K562 (cell line): ENCODE results near the gene NIFK. TPM values are rescaled to one million over a fixed set of nuclear protein-coding genes. Genes with fewer than 3 reads are reported as not detected.

Experiments used
- ATAC-seq: fragments of 200-7000 bp; cut with Tn5 transposase; 3 replicates; pipeline ENCODE4 v1.9.1; 2020; ENCODE audit warnings: moderate library complexity
- BruUV-seq: library from RNA; stranded (reverse); fragments of 400-500 nt; replicated peaks from 2 replicates; lab custom pipeline; 2021; lab: Mats Ljungman, UMichigan
- CTCF ChIA-PET: fragments of 300-600 bp; formaldehyde crosslinking; extraction: SDS; loops from one replicate; lab custom pipeline; 2021; ENCODE audit warnings: low intra/inter-chr PET ratio; lab: Yijun Ruan, JAX
- POLR2A ChIA-PET: fragments of 300-600, 350-650 bp; sonication (Branson Sonifier 250); formaldehyde crosslinking; extraction: SDS; loops from one replicate; lab custom pipeline; 2021; ENCODE audit warnings: antibody characterized with exemption, inconsistent platforms; lab: Yijun Ruan, JAX
- DNase-seq, 4 experiments: peaks; one replicate each; pipeline versions ENCODE4 v3.0.0 to v3.0.0-alpha.2; 2011 to 2018; ENCODE audit warnings: low spot score in 3 of 4, mixed read lengths in 3 of 4; ENCODE audit errors: extremely low read depth in 1 of 4
- FAIRE-seq: peaks from 2 replicates; lab custom pipeline; 2011; peaks lifted over from hg19 to GRCh38; lab: Jason Lieb, UNC
- H2AFZ ChIP-seq: 2 replicates; pipeline ENCODE4 v1.6.0; 2011; ENCODE audit warnings: low read depth, low read length, control low read depth, inconsistent platforms
- H3K27ac ChIP-seq: fragments of 200-600 bp; 3 replicates; pipeline ENCODE4 v1.8.0; 2011; ENCODE audit warnings: low read depth, mild to moderate bottlenecking, control low read depth, inconsistent platforms, low read length, moderate library complexity, mixed read lengths; ENCODE audit errors: extremely low read depth
- H3K27me3 ChIP-seq, 2 experiments: fragments of 300-600 bp in 1 of 2; 2 replicates in 1 of 2; 3 replicates in 1 of 2; pipeline versions ENCODE4 v1.6.0 to v1.8.0; 2011; ENCODE audit warnings: inconsistent platforms in 2 of 2, low read length in 2 of 2, mild to moderate bottlenecking in 1 of 2, mixed read lengths in 1 of 2, moderate library complexity in 1 of 2; ENCODE audit not compliant: control insufficient read depth in 2 of 2, insufficient read depth in 2 of 2
- H3K36me3 ChIP-seq: fragments of 300-600 bp; 3 replicates; pipeline ENCODE4 v1.8.0; 2011; ENCODE audit warnings: mild to moderate bottlenecking, low read length, inconsistent platforms; ENCODE audit not compliant: control insufficient read depth, insufficient read depth
- H3K4me1 ChIP-seq, 2 experiments: fragments of 200-600 bp in 1 of 2; replicated peaks in 1 of 2; 2 replicates in 1 of 2; 3 replicates in 1 of 2; pipeline versions ENCODE4 v1.5.1 to v1.8.0; 2011; ENCODE audit warnings: inconsistent platforms in 2 of 2, low read length in 2 of 2, mild to moderate bottlenecking in 1 of 2, mixed read lengths in 1 of 2, moderate library complexity in 1 of 2; ENCODE audit not compliant: control insufficient read depth in 2 of 2, insufficient read depth in 2 of 2
- H3K4me2 ChIP-seq: 2 replicates; pipeline ENCODE4 v1.6.1; 2011; ENCODE audit warnings: low read length, control low read depth, inconsistent platforms, mixed read lengths; ENCODE audit not compliant: insufficient read depth
- H3K4me3 ChIP-seq: fragments of 200-600 bp; sonication (generic), shearing (Covaris generic); 2 replicates; pipeline ENCODE4 v1.5.1; 2016; ENCODE audit warnings: control low read depth, inconsistent platforms
- H3K79me2 ChIP-seq: fragments of 200-600 bp; 3 replicates; pipeline ENCODE4 v1.8.0; 2011; ENCODE audit warnings: low read length, inconsistent platforms; ENCODE audit not compliant: control insufficient read depth, insufficient read depth
- H3K9ac ChIP-seq, 2 experiments: 2 replicates each; pipeline versions ENCODE4 v1.6.0 to v1.6.1; 2011; ENCODE audit warnings: low read depth in 2 of 2, low read length in 2 of 2, control low read depth in 1 of 2, inconsistent platforms in 1 of 2, mild to moderate bottlenecking in 1 of 2, mixed read lengths in 1 of 2; ENCODE audit not compliant: insufficient read depth in 1 of 2
- H3K9me1 ChIP-seq: one replicate; pipeline ENCODE4 v1.6.0; 2011; ENCODE audit warnings: inconsistent platforms, mild to moderate bottlenecking, low read length, moderate library complexity; ENCODE audit not compliant: control insufficient read depth, insufficient read depth
- H3K9me3 ChIP-seq: replicated peaks from 2 replicates; pipeline ENCODE4 v1.5.1; 2011; ENCODE audit warnings: low read depth, low read length, inconsistent platforms; ENCODE audit not compliant: control insufficient read depth, insufficient read depth
- H4K20me1 ChIP-seq: replicated peaks from 2 replicates; pipeline ENCODE4 v1.6.1; 2011; ENCODE audit warnings: low read length, inconsistent platforms, mixed read lengths; ENCODE audit not compliant: control insufficient read depth, insufficient read depth
- DACH1 ChIP-seq: fragments of 450-650 bp; IDR thresholded peaks from 2 replicates; pipeline ENCODE4 v1.6.1; 2018; ENCODE audit not compliant: partially characterized antibody
- ELF4 ChIP-seq: fragments of 450-650 bp; formaldehyde crosslinking; IDR thresholded peaks from 2 replicates; pipeline ENCODE4 v1.4.0; 2022; ENCODE audit warnings: missing genetic modification characterization
- FOXJ2 ChIP-seq: fragments of 200-800 bp; sonication (Bioruptor generic); IDR thresholded peaks from 2 replicates; pipeline ENCODE4 v1.6.1; 2016; ENCODE audit warnings: missing genetic modification characterization, missing compliant biosample characterization
- KDM2B ChIP-seq: fragments of 250-450 bp; sonication (Bioruptor Pico); IDR thresholded peaks from 2 replicates; pipeline ENCODE4 v1.8.0; 2021; ENCODE audit warnings: mild to moderate bottlenecking, moderate library complexity
- PURB ChIP-seq: sonication (generic); formaldehyde crosslinking; IDR thresholded peaks from 2 replicates; pipeline ENCODE4 v1.9.0; 2021; ENCODE audit warnings: low read depth, mild to moderate bottlenecking, missing genetic modification reagents
- RAD21 ChIP-seq, 2 experiments: fragments of 250-450 bp in 1 of 2; fragments of 450-650 bp in 1 of 2; sonication (Bioruptor Pico) in 1 of 2; formaldehyde crosslinking in 1 of 2; IDR thresholded peaks in 1 of 2; conservative IDR thresholded peaks in 1 of 2; 2 replicates each; pipeline versions ENCODE4 v1.4.0 to v1.8.0; 2020 to 2022; ENCODE audit warnings: mild to moderate bottlenecking in 2 of 2, moderate library complexity in 1 of 2
- RFX1 ChIP-seq: fragments of 450-650 bp; IDR thresholded peaks from 2 replicates; pipeline ENCODE4 v1.6.1; 2016; ENCODE audit warnings: mild to moderate bottlenecking, moderate library complexity
- ZNF174 ChIP-seq: fragments of 250-450 bp; sonication (Bioruptor Pico); IDR thresholded peaks from 2 replicates; pipeline ENCODE4 v1.4.0; 2020; ENCODE audit warnings: mild to moderate bottlenecking
- ZNF347 ChIP-seq: fragments of 450-650 bp; formaldehyde crosslinking; IDR thresholded peaks from 2 replicates; pipeline ENCODE4 v1.4.0; 2020; ENCODE audit warnings: low read depth, mild to moderate bottlenecking, moderate library complexity
- ZNF76 ChIP-seq: fragments of 250-450 bp; sonication (Bioruptor Pico); IDR thresholded peaks from 2 replicates; pipeline ENCODE4 v1.4.0; 2020; ENCODE audit warnings: mild to moderate bottlenecking, moderate library complexity, borderline replicate concordance
- WGBS: fragments of 100-300 bp; shearing (Covaris generic); methylation state at CpG from one replicate; pipeline ENCODE4 v1.1.6; 2016; ENCODE audit warnings: low coverage, mixed read lengths; ENCODE audit not compliant: insufficient coverage; ENCODE audit errors: missing lambda C conversion rate; 5-methylcytosine and 5-hydroxymethylcytosine counted together
- in situ Hi-C: fragments of 300-500 bp; cut with MboI; formaldehyde crosslinking; loops from 4 replicates; pipeline ENCODE4 v1.15.0; 2018; ENCODE audit warnings: inconsistent platforms, mixed read lengths
- intact Hi-C: fragments of 100-400 bp; cut with micrococcal nuclease; formaldehyde crosslinking; loops from 2 replicates; pipeline ENCODE4 v1.14.2; 2022
- polyA plus RNA-seq, 8 experiments: library from polyadenylated mRNA; depleted of rRNA in 4 of 8; stranded (reverse) in 5 of 8; unstranded in 3 of 8; fragments of >200 nt; fragmentation: Nextera tagmentation in 2 of 8; fragmentation: Illumina TruSeq in 1 of 8; extraction: Ambion mirVana in 2 of 8; extraction: Trizol in 1 of 8; gene quantifications; 2 replicates each; pipeline versions ENCODE4 v1.2.1 to v1.2.3, GENCODE V29; 2011 to 2014; ENCODE audit warnings: inconsistent platforms in 1 of 8, missing spikeins in 1 of 8
- total RNA-seq, 7 experiments: library from RNA; depleted of rRNA in 6 of 7; stranded (reverse); fragments of >200 nt in 6 of 7; fragmentation: Illumina TruSeq in 2 of 7; extraction: Trizol in 2 of 7; gene quantifications; 2 replicates each; pipeline versions ENCODE4 v1.2.1 to v1.2.3, GENCODE V29; 2011 to 2021; ENCODE audit warnings: low replicate concordance in 1 of 7
- TF ChIP-seq, protein P1 (sequence below): fragments of 200-800 bp; sonication (Bioruptor generic); IDR thresholded peaks from 2 replicates; pipeline ENCODE4 v1.6.1; 2016; ENCODE audit warnings: missing genetic modification characterization, missing compliant biosample characterization
- TF ChIP-seq, protein P2 (sequence below): fragments of 450-650 bp; conservative IDR thresholded peaks from 2 replicates; pipeline ENCODE4 v1.6.1; 2016; ENCODE audit warnings: missing genetic modification characterization, low read depth, mild to moderate bottlenecking, control low read depth, missing compliant biosample characterization
- TF ChIP-seq, protein P3 (sequence below): fragments of 450-650 bp; formaldehyde crosslinking; IDR thresholded peaks from 2 replicates; pipeline ENCODE4 v1.4.0; 2022; ENCODE audit warnings: missing genetic modification characterization

NIFK gene
- total and polyA plus RNA-seq, 9 of the 15 experiments (the other 6 are each of a cell fraction or from before 2014, with no cell fraction given) = 60.2 to 426 (median 183) TPM

DNA sequence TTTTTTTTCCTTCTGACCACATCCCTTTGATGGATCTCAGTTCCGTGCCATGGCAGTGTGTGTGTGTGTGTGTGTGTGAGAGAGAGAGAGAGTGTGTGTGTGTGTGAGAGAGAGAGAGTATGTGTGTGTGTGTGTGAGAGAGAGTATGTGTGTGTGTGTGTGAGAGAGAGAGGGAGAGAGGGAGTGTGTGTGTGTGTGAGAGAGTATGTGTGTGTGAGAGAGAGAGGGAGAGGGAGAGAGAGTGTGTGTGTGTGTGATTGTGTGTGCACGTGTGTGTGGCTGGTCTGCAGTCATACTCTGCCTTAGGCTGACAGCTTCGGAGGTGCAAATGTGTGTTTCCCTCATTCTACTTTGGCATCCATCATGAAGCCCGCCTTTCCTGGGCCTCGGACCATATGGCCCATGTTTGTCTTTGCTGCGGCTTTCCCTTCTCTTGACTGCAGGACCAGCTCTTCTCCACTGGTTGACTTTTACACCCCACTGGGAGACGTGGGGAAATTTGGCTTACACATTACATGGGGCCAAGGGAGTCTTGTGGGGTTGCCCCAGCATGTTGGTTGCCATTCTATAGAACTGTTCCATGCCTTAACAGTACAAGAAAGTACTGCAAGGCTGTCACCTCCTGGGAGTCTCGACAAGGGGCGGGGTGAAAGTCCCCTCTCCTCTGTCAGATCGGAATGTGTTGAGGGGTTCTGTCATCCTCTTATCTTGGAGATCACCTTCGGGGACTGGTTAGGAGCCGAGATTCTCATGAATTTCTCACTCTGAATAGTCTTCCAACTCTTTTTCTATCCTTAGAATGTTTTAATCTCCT, 40.4 kb upstream of the NIFK start:
- in situ Hi-C loops = loop anchor here (25.0 kb wide), 1 partner anchor 690 kb away; no protein-coding TSS in a partner anchor
- ChIA-PET POLR2A (interaction anchor here (0.6 kb wide), 2 partner anchors 14 to 421 kb away, joined by 3 read pairs; no protein-coding TSS in a partner anchor), CTCF (no interaction called here)
- no peak overlapping the region for H3K4me2 ChIP-seq
- H3K9ac ChIP-seq = no peak overlapping the region
- peaks cover 2 to 9% of the 10 kb centered on the region in 2 experiments; a peak in 1 of 5 replicates for H3K27me3 ChIP-seq
- H4K20me1 ChIP-seq = no peaks in the 10 kb centered on the region
- H3K79me2 ChIP-seq = no peaks in the 10 kb centered on the region
- no peak overlapping the region for H2AFZ ChIP-seq
- 28% methylated on average over 12 of the region's 12 CpGs for WGBS
- no peaks in the 10 kb centered on the region for H3K9me1 ChIP-seq
- no peak for FAIRE-seq
- H3K9me3 ChIP-seq = no peaks in the 10 kb centered on the region
- no peaks in the 10 kb centered on the region for H3K36me3 ChIP-seq
- H3K4me3 ChIP-seq = no peak overlapping the region
- intact Hi-C loops = no loop called here
- no TSS peak for BruUV-seq
- ATAC-seq = no peak
- H3K27ac ChIP-seq = no peak overlapping the region
- DNase-seq = no peak
- no peaks in the 10 kb centered on the region; a peak in 3 of 5 replicates for H3K4me1 ChIP-seq
- TF ChIP-seq RFX1 = no peak
- TF ChIP-seq PURB = no peak
- TF ChIP-seq FOXJ2 (tag) = no peak
- TF ChIP-seq DACH1 = no peak
- no peak for TF ChIP-seq ZNF76 (CRISPR knock-in tag)
- TF ChIP-seq, protein P1, sequence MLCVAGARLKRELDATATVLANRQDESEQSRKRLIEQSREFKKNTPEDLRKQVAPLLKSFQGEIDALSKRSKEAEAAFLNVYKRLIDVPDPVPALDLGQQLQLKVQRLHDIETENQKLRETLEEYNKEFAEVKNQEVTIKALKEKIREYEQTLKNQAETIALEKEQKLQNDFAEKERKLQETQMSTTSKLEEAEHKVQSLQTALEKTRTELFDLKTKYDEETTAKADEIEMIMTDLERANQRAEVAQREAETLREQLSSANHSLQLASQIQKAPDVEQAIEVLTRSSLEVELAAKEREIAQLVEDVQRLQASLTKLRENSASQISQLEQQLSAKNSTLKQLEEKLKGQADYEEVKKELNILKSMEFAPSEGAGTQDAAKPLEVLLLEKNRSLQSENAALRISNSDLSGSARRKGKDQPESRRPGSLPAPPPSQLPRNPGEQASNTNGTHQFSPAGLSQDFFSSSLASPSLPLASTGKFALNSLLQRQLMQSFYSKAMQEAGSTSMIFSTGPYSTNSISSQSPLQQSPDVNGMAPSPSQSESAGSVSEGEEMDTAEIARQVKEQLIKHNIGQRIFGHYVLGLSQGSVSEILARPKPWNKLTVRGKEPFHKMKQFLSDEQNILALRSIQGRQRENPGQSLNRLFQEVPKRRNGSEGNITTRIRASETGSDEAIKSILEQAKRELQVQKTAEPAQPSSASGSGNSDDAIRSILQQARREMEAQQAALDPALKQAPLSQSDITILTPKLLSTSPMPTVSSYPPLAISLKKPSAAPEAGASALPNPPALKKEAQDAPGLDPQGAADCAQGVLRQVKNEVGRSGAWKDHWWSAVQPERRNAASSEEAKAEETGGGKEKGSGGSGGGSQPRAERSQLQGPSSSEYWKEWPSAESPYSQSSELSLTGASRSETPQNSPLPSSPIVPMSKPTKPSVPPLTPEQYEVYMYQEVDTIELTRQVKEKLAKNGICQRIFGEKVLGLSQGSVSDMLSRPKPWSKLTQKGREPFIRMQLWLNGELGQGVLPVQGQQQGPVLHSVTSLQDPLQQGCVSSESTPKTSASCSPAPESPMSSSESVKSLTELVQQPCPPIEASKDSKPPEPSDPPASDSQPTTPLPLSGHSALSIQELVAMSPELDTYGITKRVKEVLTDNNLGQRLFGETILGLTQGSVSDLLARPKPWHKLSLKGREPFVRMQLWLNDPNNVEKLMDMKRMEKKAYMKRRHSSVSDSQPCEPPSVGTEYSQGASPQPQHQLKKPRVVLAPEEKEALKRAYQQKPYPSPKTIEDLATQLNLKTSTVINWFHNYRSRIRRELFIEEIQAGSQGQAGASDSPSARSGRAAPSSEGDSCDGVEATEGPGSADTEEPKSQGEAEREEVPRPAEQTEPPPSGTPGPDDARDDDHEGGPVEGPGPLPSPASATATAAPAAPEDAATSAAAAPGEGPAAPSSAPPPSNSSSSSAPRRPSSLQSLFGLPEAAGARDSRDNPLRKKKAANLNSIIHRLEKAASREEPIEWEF = no peak
- TF ChIP-seq, protein P2, sequence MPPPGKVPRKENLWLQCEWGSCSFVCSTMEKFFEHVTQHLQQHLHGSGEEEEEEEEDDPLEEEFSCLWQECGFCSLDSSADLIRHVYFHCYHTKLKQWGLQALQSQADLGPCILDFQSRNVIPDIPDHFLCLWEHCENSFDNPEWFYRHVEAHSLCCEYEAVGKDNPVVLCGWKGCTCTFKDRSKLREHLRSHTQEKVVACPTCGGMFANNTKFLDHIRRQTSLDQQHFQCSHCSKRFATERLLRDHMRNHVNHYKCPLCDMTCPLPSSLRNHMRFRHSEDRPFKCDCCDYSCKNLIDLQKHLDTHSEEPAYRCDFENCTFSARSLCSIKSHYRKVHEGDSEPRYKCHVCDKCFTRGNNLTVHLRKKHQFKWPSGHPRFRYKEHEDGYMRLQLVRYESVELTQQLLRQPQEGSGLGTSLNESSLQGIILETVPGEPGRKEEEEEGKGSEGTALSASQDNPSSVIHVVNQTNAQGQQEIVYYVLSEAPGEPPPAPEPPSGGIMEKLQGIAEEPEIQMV (tag) = no peak
- TF ChIP-seq ZNF347 = no peak
- peak; percentile 81 for TF ChIP-seq ELF4 (CRISPR knock-in tag)
- TF ChIP-seq ZNF174 (CRISPR knock-in tag) = no peak
- TF ChIP-seq, protein P3, sequence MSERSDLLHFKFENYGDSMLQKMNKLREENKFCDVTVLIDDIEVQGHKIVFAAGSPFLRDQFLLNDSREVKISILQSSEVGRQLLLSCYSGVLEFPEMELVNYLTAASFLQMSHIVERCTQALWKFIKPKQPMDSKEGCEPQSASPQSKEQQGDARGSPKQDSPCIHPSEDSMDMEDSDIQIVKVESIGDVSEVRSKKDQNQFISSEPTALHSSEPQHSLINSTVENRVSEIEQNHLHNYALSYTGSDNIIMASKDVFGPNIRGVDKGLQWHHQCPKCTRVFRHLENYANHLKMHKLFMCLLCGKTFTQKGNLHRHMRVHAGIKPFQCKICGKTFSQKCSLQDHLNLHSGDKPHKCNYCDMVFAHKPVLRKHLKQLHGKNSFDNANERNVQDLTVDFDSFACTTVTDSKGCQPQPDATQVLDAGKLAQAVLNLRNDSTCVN (CRISPR knock-in tag) = 0 out of 2 replicates have a peak, but pooled peaks have one; percentile 61
- TF ChIP-seq KDM2B (CRISPR knock-in tag) = no peak
- no peak for TF ChIP-seq RAD21 (CRISPR knock-in tag; conservative IDR thresholded peaks at IDR 0.05 in 1 of 2, IDR thresholded peaks at IDR 0.05 in 1 of 2)
